Endometrium (tissue), 2 donors: Measurements from ENCODE around the gene GCSAM.

Experiments
- FAIRE-seq: peaks from 2 replicates; lab custom pipeline; 2012; peaks lifted over from hg19 to GRCh38; lab: Jason Lieb, UNC
- donor health status: control.
- donor health status: control.

Gene GCSAM, protein sequence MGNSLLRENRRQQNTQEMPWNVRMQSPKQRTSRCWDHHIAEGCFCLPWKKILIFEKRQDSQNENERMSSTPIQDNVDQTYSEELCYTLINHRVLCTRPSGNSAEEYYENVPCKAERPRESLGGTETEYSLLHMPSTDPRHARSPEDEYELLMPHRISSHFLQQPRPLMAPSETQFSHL

DNA sequence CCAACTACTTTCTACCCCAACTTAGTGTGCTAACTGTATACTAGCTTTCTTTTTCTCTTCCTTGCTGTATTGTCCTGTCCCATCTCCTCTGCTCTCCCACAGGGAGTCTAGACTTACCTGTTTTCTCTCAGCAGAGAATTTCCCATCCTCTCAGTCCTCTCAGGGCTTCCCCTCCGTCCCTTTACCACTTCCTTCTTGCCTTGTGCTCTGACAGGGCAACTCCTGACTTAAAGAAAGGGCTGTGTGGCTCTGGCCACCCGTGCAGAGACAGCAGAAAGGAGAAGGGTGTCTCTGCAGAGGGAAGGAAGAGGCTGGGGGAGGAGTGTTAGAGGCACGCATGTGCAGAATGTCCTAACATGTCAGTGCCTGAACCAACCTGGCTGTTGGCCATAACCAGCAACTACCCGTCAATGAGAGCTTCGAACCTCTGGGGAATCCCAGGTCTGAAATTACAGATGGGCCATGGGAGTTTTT lies at the start of gene GCSAM:
Gene GCSAM (minus strand): TSS at position 274 of the 474 bp plus-strand sequence. CDS start 128 bp downstream, at position 146.
- no peak for FAIRE-seq

DNA sequence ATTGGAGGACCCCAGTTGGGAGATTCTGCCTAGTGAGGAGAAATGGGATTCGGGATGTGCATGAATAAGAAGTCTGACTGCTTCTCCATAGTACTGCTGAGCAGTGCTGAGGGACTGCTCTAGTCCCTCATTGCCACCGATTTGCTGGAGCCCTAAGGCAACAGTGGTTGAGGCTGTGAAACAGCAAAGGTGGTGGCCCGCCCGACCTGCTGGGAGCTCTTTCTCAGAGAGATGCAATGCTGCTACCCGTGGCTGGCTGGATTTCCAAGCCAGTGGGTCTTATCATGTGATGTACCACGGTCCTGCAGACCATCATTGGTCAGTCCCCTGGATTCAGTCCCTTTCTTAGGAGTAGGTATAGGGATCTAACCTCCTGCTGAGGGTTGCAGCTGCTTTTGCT lies 42.6 kb upstream of the GCSAM start:
- FAIRE-seq: no peak

DNA sequence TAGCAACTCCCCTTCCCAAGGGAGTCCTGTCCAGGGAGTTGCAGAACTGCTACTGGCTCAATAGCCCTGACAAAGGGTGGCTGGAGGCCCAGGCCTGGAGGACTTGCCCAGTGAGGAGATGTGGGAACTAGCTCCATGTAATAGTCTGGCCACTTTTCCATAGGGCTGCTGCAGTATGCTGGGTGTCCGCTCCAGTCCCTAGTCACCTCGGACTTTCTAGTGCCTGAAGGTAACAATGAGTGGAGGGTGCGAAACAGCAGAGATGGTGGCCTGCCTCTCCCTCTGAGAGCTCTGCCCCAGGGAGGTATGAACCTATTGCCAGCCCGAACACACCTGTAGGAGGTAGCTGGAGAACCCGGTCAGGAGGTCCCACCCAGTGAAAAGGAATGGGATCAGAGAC lies 42.0 kb upstream of the GCSAM start:
- no peak for FAIRE-seq

- no peak for FAIRE-seq
These were observed 38.1 kb upstream of the GCSAM start for GRCh38 chr3:112171144-112171543.

- no peak for FAIRE-seq
These were observed 37.0 kb upstream of the GCSAM start for GRCh38 chr3:112170046-112170445.

DNA sequence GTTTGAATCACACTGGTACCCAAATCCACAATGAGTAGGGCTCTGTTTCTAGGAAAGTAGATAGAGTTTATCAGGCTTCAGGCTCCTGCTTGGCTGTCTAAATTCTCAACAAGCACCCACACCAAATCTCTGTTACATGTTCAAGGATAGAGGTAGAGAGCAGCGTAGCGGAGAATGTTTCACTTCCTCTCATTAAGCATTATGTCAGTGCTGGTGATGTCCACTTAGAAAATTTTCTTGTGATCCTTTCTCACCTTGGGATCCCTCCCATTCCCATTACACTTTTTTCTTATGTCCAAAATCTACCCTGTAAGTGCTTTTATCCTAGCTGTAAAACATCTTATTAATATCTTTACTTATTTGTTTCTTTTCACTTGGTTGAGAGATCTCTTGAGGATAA lies 34.7 kb upstream of the GCSAM start:
- FAIRE-seq: no peak

- no peak for FAIRE-seq
These were observed 16.1 kb upstream of the GCSAM start for GRCh38 chr3:112149136-112149535.

DNA sequence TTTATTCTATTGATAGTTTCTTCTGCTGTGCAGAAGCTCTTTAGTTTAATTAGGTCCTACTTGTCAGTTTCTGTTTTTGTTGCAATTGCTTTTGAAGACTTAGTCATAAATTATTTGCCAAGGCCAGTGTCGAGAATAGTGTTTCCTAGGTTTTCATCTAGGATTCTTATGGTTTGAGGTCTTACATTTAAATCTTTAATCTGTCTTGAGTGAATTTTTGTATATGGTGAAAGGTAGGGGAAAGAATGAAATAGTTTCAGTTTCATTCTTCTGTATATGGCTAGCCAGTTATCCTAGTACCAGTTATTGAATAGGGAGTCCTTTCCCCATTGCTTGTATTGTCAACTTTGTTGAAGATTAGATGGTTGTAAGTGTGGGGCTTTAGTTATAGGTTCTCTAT lies 10.6 kb upstream of the GCSAM start:
- no peak for FAIRE-seq

GRCh38 chr3:112143251-112143650 lies 10.2 kb upstream of the GCSAM start:
- no peak for FAIRE-seq

DNA sequence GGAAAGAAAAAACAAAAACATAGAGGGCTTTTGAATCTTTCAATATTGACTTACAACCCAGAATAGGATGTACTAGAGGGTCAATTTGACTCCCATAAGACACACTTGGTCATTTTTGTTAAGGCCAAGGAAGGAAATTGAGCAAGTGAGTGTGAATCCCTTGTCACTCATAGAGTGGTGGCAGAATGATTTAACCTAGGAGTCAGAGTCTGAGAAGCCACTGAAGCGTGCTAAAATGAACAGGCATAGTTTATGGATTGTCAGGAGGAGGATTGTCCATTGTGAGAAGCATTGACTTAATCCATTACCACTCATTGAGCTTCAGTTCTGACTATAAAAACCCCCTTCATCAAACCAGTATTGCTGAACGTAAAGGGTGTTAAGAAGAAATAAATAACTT lies 8.2 kb upstream of the GCSAM start:
- no peak for FAIRE-seq

DNA sequence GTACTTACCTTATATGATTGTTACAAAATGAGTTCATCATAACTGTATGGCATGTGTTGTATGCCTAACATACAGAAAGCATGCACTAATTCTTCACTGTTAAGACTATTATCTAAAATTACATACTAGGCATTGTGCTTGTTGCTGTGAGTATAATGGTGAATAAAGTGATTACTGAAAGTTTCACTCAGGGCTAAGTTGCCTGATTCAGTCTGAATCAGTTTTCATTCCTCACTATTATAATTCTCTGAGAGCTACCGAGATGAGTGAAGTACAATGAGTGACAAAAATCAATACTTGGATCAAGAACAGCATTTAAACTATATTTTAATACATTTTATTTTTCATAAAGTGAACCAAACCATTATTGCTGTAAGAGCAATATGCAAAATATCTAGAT lies 7.5 kb upstream of the GCSAM start:
- no peak for FAIRE-seq

- FAIRE-seq: no peak
These were observed 5.3 kb upstream of the GCSAM start for GRCh38 chr3:112138219-112138969.

- no peak for FAIRE-seq
These were observed 4.7 kb upstream of the GCSAM start for GRCh38 chr3:112137781-112138180.

DNA sequence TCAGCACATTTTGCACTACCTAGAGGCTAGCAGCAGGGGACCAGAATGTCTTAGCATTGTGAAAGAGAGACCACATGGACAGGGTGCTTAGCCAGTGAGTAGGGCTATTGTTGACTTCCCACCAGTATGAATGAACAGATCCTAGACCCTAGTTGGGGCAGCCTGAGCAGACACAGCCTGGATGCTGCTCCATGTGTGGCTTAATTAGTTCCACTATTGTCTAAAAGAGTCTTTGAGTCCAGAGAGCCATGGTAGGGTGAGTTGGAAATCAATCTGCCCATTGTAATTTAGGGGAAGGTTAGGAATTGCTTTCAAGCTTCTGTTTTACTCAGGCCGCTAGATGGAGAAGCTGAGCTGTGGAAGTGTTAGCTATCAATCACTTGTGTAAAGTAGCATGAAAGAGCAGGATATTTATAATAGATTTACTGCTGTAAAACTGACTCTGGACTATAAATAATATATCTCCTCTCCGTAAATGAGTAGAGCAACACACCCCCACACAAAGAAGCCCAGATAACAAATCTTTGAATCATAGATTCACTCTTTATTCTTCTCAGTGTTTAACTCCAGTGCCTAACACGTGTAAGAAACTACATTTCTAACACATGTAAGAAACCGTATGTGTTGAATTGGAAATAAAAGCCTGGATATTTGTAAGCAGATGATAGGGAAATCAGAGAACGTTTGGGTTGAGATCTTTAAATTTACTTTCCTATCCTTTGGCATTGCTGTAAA lies 4.1 kb upstream of the GCSAM start:
- no peak for FAIRE-seq

GRCh38 chr3:112136046-112136445 lies 3.0 kb upstream of the GCSAM start:
- FAIRE-seq: no peak

DNA sequence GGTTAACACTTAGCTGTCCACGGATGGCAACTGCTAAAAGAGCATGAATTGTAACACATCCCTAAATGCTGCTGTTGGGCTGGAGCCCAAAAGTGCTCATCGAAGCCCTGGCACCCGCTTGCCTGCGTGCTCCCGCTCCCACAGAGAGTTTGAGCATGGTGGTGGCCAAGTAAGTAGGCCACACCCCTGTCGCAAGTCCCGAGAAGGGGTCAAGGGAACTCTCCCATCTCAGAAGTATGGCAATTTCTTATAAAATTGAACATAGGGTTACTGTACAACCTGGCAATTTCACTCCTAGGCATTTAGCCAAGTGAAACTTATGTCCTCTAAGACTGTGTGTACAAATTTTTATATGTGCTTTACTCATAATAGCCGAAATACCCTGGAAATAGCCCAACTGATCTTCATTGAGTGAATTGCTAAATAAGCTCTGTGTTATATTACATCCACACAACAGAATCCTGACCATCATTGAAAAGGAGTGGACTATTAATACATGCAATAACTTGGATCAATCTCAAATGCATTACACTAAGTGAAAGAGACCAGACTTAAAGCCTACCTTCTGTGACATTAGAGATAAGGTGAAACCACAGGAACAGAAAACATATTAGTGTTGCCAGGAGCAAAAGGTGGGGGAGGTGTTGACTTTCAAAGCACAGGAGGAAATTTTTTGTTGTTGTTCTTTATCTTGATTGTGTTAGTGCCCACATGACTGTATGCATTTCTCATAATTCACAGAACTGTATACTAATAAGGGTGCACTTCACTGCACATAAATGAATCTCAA lies 1.5 kb upstream of the GCSAM start:
- FAIRE-seq: no peak

DNA sequence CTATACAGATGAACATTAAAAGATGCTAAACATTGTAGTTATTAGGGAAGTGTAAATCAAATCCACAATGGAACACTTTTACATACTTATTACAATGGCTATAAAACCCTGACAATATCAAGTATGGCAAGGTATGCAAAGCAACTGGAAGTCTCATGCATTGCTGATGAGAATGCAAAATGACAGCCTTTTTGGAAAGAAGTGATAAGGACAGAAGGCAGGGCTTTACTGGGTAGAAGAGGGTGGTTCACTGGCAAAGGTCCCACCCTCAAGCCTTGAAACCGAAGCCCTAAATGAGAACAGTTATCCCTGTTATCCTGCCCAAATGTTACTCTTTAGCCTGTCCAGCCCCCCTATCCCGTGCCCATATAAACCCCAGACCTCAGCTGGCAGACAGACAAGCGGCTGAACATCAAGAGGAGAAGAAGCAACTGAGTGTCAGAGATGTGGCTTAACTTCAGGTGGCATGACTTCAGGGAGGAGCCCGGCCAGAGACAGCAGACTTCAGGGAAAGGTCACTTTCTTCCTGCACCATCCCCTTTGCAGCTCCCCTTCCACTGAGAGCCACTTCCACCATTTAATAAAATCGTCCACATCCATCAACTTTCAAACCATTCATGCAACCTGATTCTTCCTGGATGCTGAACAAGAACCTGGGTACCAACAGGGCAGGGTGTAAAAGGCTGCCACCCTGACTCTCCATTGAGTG lies 732 bp upstream of the GCSAM start:
- FAIRE-seq: no peak

- FAIRE-seq: no peak
These were observed 494 bp downstream of the GCSAM start for GRCh38 chr3:112132554-112132953.

DNA sequence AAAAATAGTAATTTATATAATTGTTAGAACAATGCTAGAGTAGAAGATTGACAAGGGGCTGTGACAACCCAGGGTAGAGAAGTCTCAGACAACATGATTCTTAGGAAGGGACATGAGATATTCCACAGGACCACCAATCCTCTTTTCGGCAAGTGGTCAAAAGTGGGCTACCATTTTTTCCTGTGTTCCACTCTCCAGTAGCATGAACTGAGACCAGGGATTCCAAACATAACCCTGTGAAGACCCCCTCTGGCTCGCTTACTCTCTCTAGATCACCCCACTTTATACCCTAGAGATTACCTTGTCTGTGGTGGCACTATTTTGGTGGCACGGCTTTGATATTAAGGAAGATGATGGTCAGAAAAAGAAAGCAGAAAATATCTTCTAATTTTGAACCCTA lies 960 bp downstream of the GCSAM start:
- FAIRE-seq: no peak

DNA sequence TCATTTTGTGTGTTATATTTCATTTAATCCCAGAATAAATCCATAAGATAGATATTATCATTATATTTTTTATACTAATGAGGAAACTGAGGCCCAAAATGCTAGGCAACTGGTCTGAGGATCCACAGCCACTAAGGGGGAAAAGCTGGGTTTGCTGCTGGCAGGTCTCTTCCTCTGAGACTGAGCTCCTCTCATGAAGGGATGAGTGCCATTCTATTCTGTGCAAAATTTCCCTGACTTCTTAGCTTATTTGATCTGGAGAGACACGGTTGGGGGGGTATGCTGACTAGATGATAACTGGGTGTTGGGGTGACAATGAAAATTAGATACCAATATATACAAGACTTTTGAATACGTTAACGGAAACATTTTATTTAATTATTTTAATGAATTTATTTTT lies 1.9 kb downstream of the GCSAM start:
- FAIRE-seq: no peak

GRCh38 chr3:112130638-112130993 lies 2.4 kb downstream of the GCSAM start:
- no peak for FAIRE-seq
